Psoas muscle (tissue), 8 donors: ENCODE results near the gene GRIN3B. TPM values are rescaled to one million over a fixed set of nuclear protein-coding genes. Genes with fewer than 3 reads are reported as not detected.

Source experiments
- ATAC-seq, 4 donors: fragments of 200-7000 bp; cut with Tn5 transposase; one replicate each; pipeline ENCODE4 v1.9.1; 2020; ENCODE audit warnings: moderate library complexity in 3 of 4, mild to moderate bottlenecking in 2 of 4
- DNase-seq, 2 donors: peaks; one replicate each; pipeline ENCODE4 v3.0.0-alpha.2; 2020
- H3K27ac ChIP-seq: fragments of 200-600 bp; one replicate; pipeline ENCODE4 v1.8.0; 2022
- H3K27me3 ChIP-seq, 3 donors: fragments of 200-600 bp in 1 of 3; one replicate each; pipeline versions ENCODE4 v1.6.1 to v1.8.0; 2013 to 2022; ENCODE audit warnings: low read length in 2 of 3, mild to moderate bottlenecking in 2 of 3, moderate library complexity in 1 of 3; ENCODE audit not compliant: insufficient read depth in 3 of 3
- H3K36me3 ChIP-seq, 2 donors: fragments of 200-600 bp in 1 of 2; one replicate each; pipeline versions ENCODE4 v1.6.1 to v1.8.0; 2013 to 2022; ENCODE audit warnings: low read depth in 1 of 2, mild to moderate bottlenecking in 1 of 2, moderate library complexity in 1 of 2; ENCODE audit not compliant: insufficient read depth in 1 of 2
- H3K4me1 ChIP-seq: fragments of 200-600 bp; one replicate; pipeline ENCODE4 v1.8.0; 2022
- H3K4me3 ChIP-seq: fragments of 200-600 bp; one replicate; pipeline ENCODE4 v1.8.0; 2022; ENCODE audit warnings: mild to moderate bottlenecking
- H3K9me3 ChIP-seq: fragments of 200-600 bp; one replicate; pipeline ENCODE4 v1.8.0; 2022
- WGBS, 3 donors: extraction: QIAGEN DNeasy Blood & Tissue Kit; methylation state at CpG; one replicate each; pipeline versions ENCODE4 v1.1.6 to v1.1.7; 2013; 5-methylcytosine and 5-hydroxymethylcytosine counted together
- intact Hi-C, 2 donors: fragments of 100-400 bp; cut with DNase I; formaldehyde crosslinking; loops; one replicate each; pipeline versions ENCODE4 v1.11.0 to v1.14.2; 2022
- polyA plus RNA-seq, 3 donors: library from polyadenylated mRNA; stranded (reverse); fragments of 200-250 nt; gene quantifications; one replicate each; pipeline ENCODE4 v1.2.3, GENCODE V29; 2013
- total RNA-seq, 4 donors: library from RNA; stranded (reverse); fragmentation: NEBNext Ultra II Directional in 2 of 4; extraction: Animal tissue kit (Norgen Biotek cat#: 25700) in 2 of 4; gene quantifications; one replicate each; pipeline versions ENCODE4 v1.2.1 to v1.2.4, GENCODE V29; 2021 to 2023
- TF ChIP-seq, protein P1 (sequence below): fragments of 200-600 bp; IDR thresholded peaks from one replicate; pipeline ENCODE4 v1.8.0; 2022; ENCODE audit warnings: antibody characterized with exemption
- donor health status: healthy with polysubstance abuse.
- donor health status: DM: no; HTN: no; CAD: no; lungs with moderate emphysema.
- donor health status: Bipolar disorder and iron deficiency.
- donor health status: healthy.
- donor health status: DM: yes; HTN: yes; CAD: no.
- donor health status: DM: no; HTN: no; CAD: no.
- donor health status: DM: no; HTN: no; CAD: no.
- donor health status: DM: yes; HTN: yes; CAD: no.

GRIN3B gene
- total and polyA plus RNA-seq, 7 donors = 0.01 to 0.16 TPM; not detected in 5

DNA sequence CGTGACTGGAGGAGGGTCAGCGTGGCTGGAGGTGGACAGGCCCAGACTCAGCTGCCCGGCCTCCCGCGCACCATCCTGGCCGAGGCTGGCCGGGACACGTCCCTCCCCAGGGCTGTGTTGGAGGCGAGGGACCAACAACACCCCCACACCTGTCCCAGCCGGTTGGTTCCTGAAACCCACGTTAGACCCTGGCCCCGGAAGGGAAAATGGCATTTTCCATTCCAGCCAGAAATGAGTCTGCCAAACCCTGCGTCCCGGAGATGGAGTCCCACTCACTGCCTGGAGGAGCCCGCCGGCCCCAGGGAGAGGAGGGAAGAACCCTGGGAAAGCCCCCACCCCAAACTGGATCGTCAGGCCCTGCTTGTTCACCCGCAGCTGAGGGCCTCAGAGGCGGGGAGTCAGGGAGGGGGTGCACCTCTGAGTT lies 20.9 kb upstream of the GRIN3B start:
- Histone ChIP-seq H3K9me3 (no peaks in the 10 kb centered on the region), H3K27me3 (no peaks in the 10 kb centered on the region), H3K27ac (no peak overlapping the region), H3K4me3 (no peak overlapping the region), H3K4me1 (peaks cover 5% of the 10 kb centered on the region), H3K36me3 (no peaks in the 10 kb centered on the region)
- no peak for ATAC-seq
- TF ChIP-seq, protein P1, sequence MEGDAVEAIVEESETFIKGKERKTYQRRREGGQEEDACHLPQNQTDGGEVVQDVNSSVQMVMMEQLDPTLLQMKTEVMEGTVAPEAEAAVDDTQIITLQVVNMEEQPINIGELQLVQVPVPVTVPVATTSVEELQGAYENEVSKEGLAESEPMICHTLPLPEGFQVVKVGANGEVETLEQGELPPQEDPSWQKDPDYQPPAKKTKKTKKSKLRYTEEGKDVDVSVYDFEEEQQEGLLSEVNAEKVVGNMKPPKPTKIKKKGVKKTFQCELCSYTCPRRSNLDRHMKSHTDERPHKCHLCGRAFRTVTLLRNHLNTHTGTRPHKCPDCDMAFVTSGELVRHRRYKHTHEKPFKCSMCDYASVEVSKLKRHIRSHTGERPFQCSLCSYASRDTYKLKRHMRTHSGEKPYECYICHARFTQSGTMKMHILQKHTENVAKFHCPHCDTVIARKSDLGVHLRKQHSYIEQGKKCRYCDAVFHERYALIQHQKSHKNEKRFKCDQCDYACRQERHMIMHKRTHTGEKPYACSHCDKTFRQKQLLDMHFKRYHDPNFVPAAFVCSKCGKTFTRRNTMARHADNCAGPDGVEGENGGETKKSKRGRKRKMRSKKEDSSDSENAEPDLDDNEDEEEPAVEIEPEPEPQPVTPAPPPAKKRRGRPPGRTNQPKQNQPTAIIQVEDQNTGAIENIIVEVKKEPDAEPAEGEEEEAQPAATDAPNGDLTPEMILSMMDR = no peak
- intact Hi-C loops = no loop called here
- 48 to 60% (median 56%) methylated on average over 16 to 19 of the region's 19 CpGs for WGBS, 3 donors
- no peak for DNase-seq

- Histone ChIP-seq H3K27ac (no peak overlapping the region), H3K36me3 (no peaks in the 10 kb centered on the region), H3K27me3 (no peaks in the 10 kb centered on the region), H3K9me3 (no peaks in the 10 kb centered on the region), H3K4me3 (no peak overlapping the region), H3K4me1 (peaks cover 10% of the 10 kb centered on the region)
- DNase-seq (no peak), ATAC-seq (no peak)
- TF ChIP-seq, protein P1 = no peak
- intact Hi-C loops = loop anchor here (5.0 to 10.0 kb wide), 2 partner anchors 126 to 208 kb away; partner anchors contain the start of genes CFD (in 1 of the 2) and ELANE (in 1 of the 2)
- 19 to 25% (median 25%) methylated on average over 30 to 32 of the region's 32 CpGs for WGBS, 3 donors
Measured at GRCh38 chr19:980133-980998, 19.9 kb upstream of the GRIN3B start.

- peaks cover 10% of the 10 kb centered on the region for H3K4me1 ChIP-seq
- H3K27ac ChIP-seq = peak overlapping the region; percentile 88
- WGBS, 3 donors = 0 to 1% (median 0%) methylated on average over 41 to 46 of the region's 46 CpGs
- peak; percentile 81 to 90 (median 82) for ATAC-seq
- TF ChIP-seq, protein P1 = peak; percentile 96
- H3K9me3 ChIP-seq = no peaks in the 10 kb centered on the region
- H3K36me3 ChIP-seq = peaks cover 0 to 20% of the 10 kb centered on the region in 2 donors
- DNase-seq = peak; percentile 73 to 87
- H3K4me3 ChIP-seq = peak overlapping the region; percentile 57
- H3K27me3 ChIP-seq = no peaks in the 10 kb centered on the region
- intact Hi-C loops = loop anchor here (1.0 to 10.0 kb wide), 3 partner anchors 61 to 210 kb away; partner anchors contain the start of genes CFD (in 1 of the 2) and ELANE (in 1 of the 2)
Measured at GRCh38 chr19:982567-983170, 17.6 kb upstream of the GRIN3B start.

DNA sequence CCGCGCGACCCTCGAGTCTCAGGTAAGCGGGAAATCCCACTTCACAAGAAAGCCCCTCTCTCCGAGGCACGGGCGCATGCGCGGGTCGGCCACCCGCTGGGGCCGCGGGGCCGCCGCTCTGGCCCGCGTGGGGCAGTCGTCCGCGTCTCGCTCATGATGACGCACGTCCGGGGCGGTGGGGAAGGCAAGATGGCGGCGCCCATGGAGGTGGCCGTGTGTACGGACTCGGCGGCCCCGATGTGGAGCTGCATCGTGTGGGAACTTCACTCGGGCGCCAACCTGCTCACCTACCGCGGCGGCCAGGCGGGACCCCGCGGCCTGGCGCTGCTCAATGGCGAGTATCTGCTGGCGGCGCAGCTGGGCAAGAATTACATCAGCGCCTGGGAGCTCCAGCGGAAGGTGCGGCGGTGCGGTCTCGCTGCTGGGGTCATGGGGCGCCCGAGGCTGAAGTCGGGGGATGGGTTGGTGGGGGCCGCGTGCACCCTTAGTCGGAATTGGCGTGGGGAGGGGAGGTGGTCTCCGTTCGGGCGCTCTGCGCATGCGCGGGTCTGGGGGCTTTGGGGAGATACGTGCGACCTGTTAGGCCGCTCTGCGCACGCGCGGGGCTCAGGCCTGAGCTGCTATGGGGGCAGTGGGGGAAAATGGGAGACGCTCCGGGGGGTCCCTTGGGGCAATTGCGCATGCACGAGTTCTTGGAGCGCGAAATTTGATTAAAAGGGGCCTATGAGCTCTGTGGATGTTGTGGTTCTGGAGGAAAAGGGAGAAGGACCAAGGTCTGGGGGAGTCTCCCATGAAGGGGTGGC lies 15.9 kb upstream of the GRIN3B start, which contains the start of gene WDR18:
Gene WDR18 (plus strand): TSS at position 181 of the 803 bp plus-strand sequence. CDS start 9 bp downstream, at position 190.
- Histone ChIP-seq H3K4me1 (peaks cover 10% of the 10 kb centered on the region), H3K36me3 (peaks cover 0 to 30% of the 10 kb centered on the region in 2 donors), H3K4me3 (peak within 1 kb of the TSS; percentile 82), H3K27ac (peak within 1 kb of the TSS; percentile 88), H3K27me3 (no peaks in the 10 kb centered on the region), H3K9me3 (no peaks in the 10 kb centered on the region)
- WGBS, 3 donors = 0 to 1% (median 1%) methylated on average over 70 to 78 of the region's 78 CpGs
- intact Hi-C loops = loop anchor here (5.0 to 10.0 kb wide), 2 partner anchors 130 to 212 kb away; partner anchors contain the start of genes CFD (in 1 of the 2) and ELANE (in 1 of the 2)
- TF ChIP-seq, protein P1 = no peak
- DNase-seq (peak; percentile 95 to 97), ATAC-seq (peak; percentile 95 to 97 (median 96))
